Mononuclear cell (primary cell): Measurements from ENCODE around the gene HARBI1. TPM values are rescaled to one million over a fixed set of nuclear protein-coding genes. Genes with fewer than 3 reads are reported as not detected.

ENCODE experiments used
- H3K27me3 ChIP-seq: 2 replicates; pipeline ENCODE4 v1.6.0; 2011; ENCODE audit warnings: low read length, control low read depth; ENCODE audit not compliant: insufficient read depth
- H3K4me1 ChIP-seq: 2 replicates; pipeline ENCODE4 v1.5.1; 2011; ENCODE audit warnings: mild to moderate bottlenecking, low read length, control low read depth; ENCODE audit not compliant: insufficient read depth
- H3K4me3 ChIP-seq: 2 replicates; pipeline ENCODE4 v1.5.1; 2011; ENCODE audit warnings: mild to moderate bottlenecking, low read length, moderate library complexity
- H3K9me3 ChIP-seq: 2 replicates; pipeline ENCODE4 v1.5.1; 2011; ENCODE audit warnings: low read depth, mild to moderate bottlenecking, control low read depth, low read length
- total RNA-seq: library from RNA; depleted of rRNA; stranded (reverse); fragments of >200 nt; gene quantifications from one replicate; pipeline ENCODE4 v1.2.3, GENCODE V29; 2012

Gene HARBI1
- total RNA-seq, 1 donor: 10.6 TPM

- no peak overlapping the region for H3K4me3 ChIP-seq
- H3K4me1 ChIP-seq: no peaks in the 10 kb centered on the region
- no peaks in the 10 kb centered on the region for H3K27me3 ChIP-seq
- H3K9me3 ChIP-seq: no peaks in the 10 kb centered on the region
These were observed 25.8 kb upstream of the HARBI1 start for GRCh38 chr11:46642627-46643335.

DNA sequence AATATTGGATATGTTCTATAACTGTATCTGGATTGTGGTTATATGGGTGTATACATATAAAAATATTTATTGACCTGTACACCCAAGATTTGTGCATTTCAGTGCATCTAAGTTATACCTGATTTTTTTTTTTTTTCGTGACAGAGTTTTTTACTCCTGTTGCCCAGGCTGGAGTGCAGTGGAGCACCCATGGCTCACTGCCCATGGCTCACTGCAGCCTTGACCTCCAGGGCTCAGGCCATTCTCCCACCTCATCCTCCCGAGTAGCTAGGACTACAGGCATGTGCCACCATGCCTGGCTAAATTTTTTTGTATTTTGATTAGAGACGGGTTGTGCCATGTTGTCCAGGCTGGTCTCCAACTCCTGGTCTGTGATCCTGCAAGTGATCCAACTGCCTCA lies 24.6 kb upstream of the HARBI1 start:
- Histone ChIP-seq H3K4me3 (no peak overlapping the region), H3K9me3 (no peaks in the 10 kb centered on the region), H3K27me3 (no peaks in the 10 kb centered on the region), H3K4me1 (no peaks in the 10 kb centered on the region)

GRCh38 chr11:46640036-46640788 lies 23.2 kb upstream of the HARBI1 start:
- Histone ChIP-seq H3K4me3 (no peak overlapping the region), H3K27me3 (no peaks in the 10 kb centered on the region), H3K4me1 (no peaks in the 10 kb centered on the region), H3K9me3 (no peaks in the 10 kb centered on the region)

DNA sequence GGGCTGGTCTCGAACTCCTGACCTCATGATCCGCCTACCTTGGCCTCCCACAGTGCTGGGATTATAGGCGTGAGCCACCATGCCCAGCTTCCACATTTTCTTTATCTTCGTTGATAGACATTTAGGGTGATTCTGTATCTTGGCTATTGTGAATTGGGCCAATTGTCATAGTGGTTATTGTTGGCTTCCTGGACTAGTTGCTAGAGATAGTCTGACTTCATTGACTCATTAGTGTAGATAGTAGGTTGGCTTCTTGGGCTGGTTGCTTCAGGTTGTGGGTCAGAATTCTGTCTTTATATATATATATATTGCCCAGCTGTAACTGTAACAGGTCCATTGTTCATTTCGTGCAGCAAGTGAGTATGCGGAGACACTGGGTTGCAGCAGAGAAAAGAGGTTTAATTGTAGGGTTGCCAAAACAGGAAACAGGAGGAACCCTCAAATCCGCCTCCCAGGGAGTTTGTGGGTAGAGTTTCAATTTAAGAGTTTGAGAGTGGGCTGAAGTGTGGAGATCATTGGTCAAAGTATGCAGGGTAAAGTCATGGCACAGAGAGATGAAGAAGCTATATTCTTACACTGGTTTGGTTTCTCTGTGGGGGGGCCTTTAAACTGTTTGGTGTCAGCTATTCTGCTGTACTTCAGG lies 22.3 kb upstream of the HARBI1 start:
- H3K9me3 ChIP-seq: no peaks in the 10 kb centered on the region
- H3K4me3 ChIP-seq: no peak overlapping the region
- H3K27me3 ChIP-seq: no peaks in the 10 kb centered on the region
- no peaks in the 10 kb centered on the region for H3K4me1 ChIP-seq

DNA sequence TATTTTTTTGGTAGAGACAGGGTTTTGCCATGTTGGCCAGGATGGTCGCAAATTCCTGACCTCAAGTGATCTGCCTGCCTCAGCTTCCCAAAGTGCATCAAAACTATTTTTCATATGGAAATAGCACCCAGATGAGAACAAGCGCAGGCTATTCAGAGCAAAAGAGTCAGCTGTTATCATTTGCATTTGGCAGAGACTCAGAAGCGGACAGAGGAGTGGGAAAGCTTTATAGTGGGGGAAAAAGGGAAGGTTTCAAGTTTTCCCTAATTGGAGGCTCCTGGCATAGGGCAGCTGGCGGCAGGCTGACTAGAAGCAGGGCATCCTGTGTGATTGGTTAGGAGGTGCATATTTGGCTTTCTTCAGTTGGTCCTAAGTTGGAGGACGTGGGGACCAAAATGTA lies 20.5 kb upstream of the HARBI1 start:
- Histone ChIP-seq H3K9me3 (no peaks in the 10 kb centered on the region), H3K4me3 (no peak overlapping the region), H3K27me3 (no peaks in the 10 kb centered on the region), H3K4me1 (no peaks in the 10 kb centered on the region)

GRCh38 chr11:46635557-46636139 lies 18.6 kb upstream of the HARBI1 start:
- Histone ChIP-seq H3K4me3 (no peak overlapping the region), H3K27me3 (no peaks in the 10 kb centered on the region), H3K4me1 (no peaks in the 10 kb centered on the region), H3K9me3 (no peaks in the 10 kb centered on the region)

GRCh38 chr11:46633291-46634217 lies 16.5 kb upstream of the HARBI1 start:
- no peak overlapping the region for H3K4me3 ChIP-seq
- no peaks in the 10 kb centered on the region for H3K27me3 ChIP-seq

DNA sequence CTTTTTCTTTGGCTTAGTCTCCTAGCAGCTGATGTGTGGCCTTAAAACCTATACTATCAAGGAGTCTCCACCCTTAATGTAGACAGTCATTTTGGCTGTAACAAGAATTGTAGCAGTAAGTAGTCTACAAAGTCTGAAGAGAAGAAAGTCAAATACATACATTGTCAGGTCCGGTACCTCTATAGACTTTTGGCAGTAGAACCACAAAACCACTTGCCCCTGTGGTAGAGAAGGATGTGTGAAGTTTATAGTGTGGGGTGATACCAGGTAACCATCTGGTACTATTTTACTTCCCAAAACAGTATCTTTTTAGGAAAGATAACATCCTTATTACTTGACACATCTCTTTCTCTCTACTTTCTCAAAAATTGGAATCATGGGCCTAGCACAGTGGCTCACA lies 15.5 kb upstream of the HARBI1 start:
- Histone ChIP-seq H3K4me1 (no peaks in the 10 kb centered on the region), H3K27me3 (no peaks in the 10 kb centered on the region), H3K9me3 (no peaks in the 10 kb centered on the region), H3K4me3 (no peak overlapping the region)

More at GRCh38 chr11:46633291-46634217, 16.5 kb upstream of the HARBI1 start:
- Histone ChIP-seq H3K9me3 (no peaks in the 10 kb centered on the region), H3K4me1 (no peaks in the 10 kb centered on the region)

DNA sequence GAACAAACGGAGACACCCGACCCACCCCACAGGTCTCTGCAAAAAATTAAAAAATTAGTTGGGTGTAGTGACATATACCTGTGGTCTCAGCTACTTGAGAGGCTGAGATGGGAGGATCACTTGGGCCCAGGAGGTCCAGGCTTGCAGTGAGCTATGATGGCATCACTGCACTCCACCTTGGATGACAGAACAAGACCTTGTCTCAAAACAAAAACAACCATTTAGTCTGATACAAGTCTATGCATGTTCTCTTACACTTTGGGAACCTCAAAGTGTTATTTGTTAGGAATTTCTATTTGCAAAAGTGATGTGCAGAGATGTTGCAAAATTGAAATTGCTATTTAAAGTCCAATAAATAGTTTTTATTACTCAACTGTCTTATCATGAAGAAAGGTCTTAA lies 14.6 kb upstream of the HARBI1 start:
- Histone ChIP-seq H3K27me3 (no peaks in the 10 kb centered on the region), H3K9me3 (no peaks in the 10 kb centered on the region), H3K4me3 (no peak overlapping the region), H3K4me1 (no peaks in the 10 kb centered on the region)

DNA sequence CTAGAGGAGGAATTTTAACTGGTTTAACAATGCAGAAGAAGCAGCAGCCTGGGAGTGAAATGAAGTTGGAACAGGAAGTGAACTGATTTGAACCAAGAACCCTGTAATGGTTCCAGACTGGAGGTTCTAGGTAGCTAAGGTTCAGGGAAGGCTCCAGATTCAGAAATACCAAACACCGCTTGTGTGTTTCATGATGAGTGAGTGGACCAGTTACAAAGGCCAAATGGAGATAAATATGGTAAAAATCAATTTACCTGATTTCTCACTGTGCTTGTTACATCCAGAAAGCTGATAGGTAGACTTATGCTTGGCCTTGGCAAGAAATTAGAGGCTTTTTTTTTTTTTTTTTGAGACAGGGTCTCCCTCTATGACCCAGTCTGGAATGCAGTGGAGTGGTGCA lies 13.2 kb upstream of the HARBI1 start:
- H3K4me3 ChIP-seq: no peak overlapping the region
- no peaks in the 10 kb centered on the region for H3K9me3 ChIP-seq
- H3K27me3 ChIP-seq: no peaks in the 10 kb centered on the region
- no peaks in the 10 kb centered on the region for H3K4me1 ChIP-seq

DNA sequence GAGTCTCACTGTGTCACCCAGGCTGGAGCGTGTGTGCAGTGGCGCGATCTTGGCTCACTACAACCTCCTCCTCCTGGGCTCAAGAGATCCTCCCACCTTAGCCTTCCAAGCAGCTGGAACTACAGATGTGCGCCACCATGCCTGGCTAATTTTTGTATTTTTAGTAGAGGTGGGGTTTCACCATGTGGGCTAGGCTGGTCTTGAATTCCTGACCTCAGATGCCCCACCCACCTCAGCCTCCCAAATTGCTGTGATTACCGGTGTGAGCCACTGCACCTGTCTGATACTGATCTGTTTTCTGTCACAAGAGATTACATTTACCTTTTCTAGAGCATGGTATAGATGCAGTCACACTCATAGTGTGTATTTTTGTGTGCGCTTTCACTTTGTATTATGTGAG lies 11.9 kb upstream of the HARBI1 start:
- Histone ChIP-seq H3K4me3 (no peak overlapping the region), H3K27me3 (no peaks in the 10 kb centered on the region), H3K9me3 (no peaks in the 10 kb centered on the region), H3K4me1 (no peaks in the 10 kb centered on the region)

GRCh38 chr11:46625406-46625805 lies 8.4 kb upstream of the HARBI1 start:
- Histone ChIP-seq H3K4me3 (no peak overlapping the region), H3K4me1 (no peaks in the 10 kb centered on the region), H3K27me3 (no peaks in the 10 kb centered on the region), H3K9me3 (no peaks in the 10 kb centered on the region)

DNA sequence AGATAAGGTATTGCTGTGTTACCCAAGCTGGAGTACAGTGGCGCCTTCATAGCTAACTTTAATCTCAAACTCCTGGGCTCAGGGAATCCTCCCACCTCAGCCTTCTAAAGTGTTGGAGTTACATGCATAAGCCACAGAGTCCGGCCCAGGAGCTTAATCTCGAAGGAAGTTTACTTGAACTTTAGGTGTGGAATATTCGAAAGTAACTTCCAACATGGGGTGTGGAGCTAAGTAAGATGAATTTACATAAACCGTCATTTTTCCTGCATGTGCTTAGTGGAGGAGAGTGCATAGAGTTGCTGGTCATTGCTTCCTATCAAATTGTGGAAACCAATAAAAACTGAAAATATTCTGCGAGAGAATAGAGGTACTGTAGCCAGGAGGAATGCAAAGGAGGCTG lies 1.8 kb upstream of the HARBI1 start:
- Histone ChIP-seq H3K4me1 (peaks cover 37% of the 10 kb centered on the region), H3K27me3 (no peaks in the 10 kb centered on the region), H3K9me3 (no peaks in the 10 kb centered on the region), H3K4me3 (no peak overlapping the region)

- H3K4me3 ChIP-seq: peak overlapping the region; percentile 86
- no peaks in the 10 kb centered on the region for H3K9me3 ChIP-seq
- H3K4me1 ChIP-seq: peaks cover 37% of the 10 kb centered on the region
- H3K27me3 ChIP-seq: no peaks in the 10 kb centered on the region
These were observed 916 bp upstream of the HARBI1 start for GRCh38 chr11:46617972-46618314.
